H9 (cell line): Measurements from ENCODE around the gene TIMM8A. TPM values are rescaled to one million over a fixed set of nuclear protein-coding genes. Genes with fewer than 3 reads are reported as not detected.

ENCODE experiments used
- DNase-seq: peaks from one replicate; pipeline ENCODE4 v3.0.0-alpha.2; 2017
- H2AFZ ChIP-seq: one replicate; pipeline ENCODE4 v1.6.1; 2013; ENCODE audit warnings: mild to moderate bottlenecking, low read length, control low read depth, moderate library complexity
- H2AK5ac ChIP-seq: 2 replicates; pipeline ENCODE4 v1.6.1; 2013; ENCODE audit warnings: low read length, control low read depth, mixed read lengths; ENCODE audit not compliant: insufficient read length
- H2BK120ac ChIP-seq: one replicate; pipeline ENCODE4 v1.6.1; 2013; ENCODE audit warnings: low read depth, mild to moderate bottlenecking, low read length, control low read depth, inconsistent platforms; ENCODE audit not compliant: poor library complexity, severe bottlenecking
- H2BK12ac ChIP-seq: 2 replicates; pipeline ENCODE4 v1.6.1; 2013; ENCODE audit warnings: low read length, control low read depth, mixed read lengths, low read depth; ENCODE audit not compliant: insufficient read length
- H2BK15ac ChIP-seq: 2 replicates; pipeline ENCODE4 v1.6.1; 2013; ENCODE audit warnings: low read depth, low read length, control low read depth
- H2BK20ac ChIP-seq: one replicate; pipeline ENCODE4 v1.6.1; 2013; ENCODE audit warnings: low read depth, mild to moderate bottlenecking, low read length, control low read depth, inconsistent platforms; ENCODE audit not compliant: poor library complexity, severe bottlenecking
- H2BK5ac ChIP-seq: 2 replicates; pipeline ENCODE4 v1.6.1; 2013; ENCODE audit warnings: low read length, control low read depth, mixed read lengths; ENCODE audit not compliant: insufficient read length
- H3K14ac ChIP-seq: 2 replicates; pipeline ENCODE4 v1.6.1; 2013; ENCODE audit warnings: low read length, control low read depth; ENCODE audit not compliant: insufficient read depth
- H3K18ac ChIP-seq: 2 replicates; pipeline ENCODE4 v1.6.1; 2013; ENCODE audit warnings: low read depth, mild to moderate bottlenecking, mixed read lengths, low read length, control low read depth; ENCODE audit not compliant: insufficient read length
- H3K23ac ChIP-seq: 2 replicates; pipeline ENCODE4 v1.6.1; 2013; ENCODE audit warnings: low read length, control low read depth, mixed read lengths, low read depth; ENCODE audit not compliant: insufficient read length
- H3K23me2 ChIP-seq: 2 replicates; pipeline ENCODE4 v1.6.1; 2013; ENCODE audit warnings: low read depth, mild to moderate bottlenecking, mixed read lengths, low read length, control low read depth; ENCODE audit not compliant: insufficient read length, poor library complexity, severe bottlenecking
- H3K27ac ChIP-seq: 2 replicates; pipeline ENCODE4 v1.5.1; 2013; ENCODE audit warnings: low read length, control low read depth, mixed read lengths, low read depth; ENCODE audit not compliant: insufficient read length
- H3K27me3 ChIP-seq: 2 replicates; pipeline ENCODE4 v1.6.1; 2013; ENCODE audit warnings: low read length, control low read depth, inconsistent platforms; ENCODE audit not compliant: insufficient read depth
- H3K4ac ChIP-seq: 2 replicates; pipeline ENCODE4 v1.6.1; 2013; ENCODE audit warnings: low read depth, mild to moderate bottlenecking, control low read depth, inconsistent platforms, low read length, moderate library complexity
- H3K4me1 ChIP-seq: 2 replicates; pipeline ENCODE4 v1.6.1; 2013; ENCODE audit warnings: low read length, control low read depth, inconsistent platforms; ENCODE audit not compliant: insufficient read depth
- H3K4me2 ChIP-seq: 2 replicates; pipeline ENCODE4 v1.6.1; 2013; ENCODE audit warnings: low read length, control low read depth, mixed read lengths; ENCODE audit not compliant: insufficient read length, insufficient read depth
- H3K56ac ChIP-seq: 2 replicates; pipeline ENCODE4 v1.6.1; 2013; ENCODE audit warnings: low read depth, mild to moderate bottlenecking, mixed read lengths, low read length, control low read depth; ENCODE audit not compliant: insufficient read length
- H3K79me1 ChIP-seq: 2 replicates; pipeline ENCODE4 v1.6.1; 2013; ENCODE audit warnings: low read depth, mild to moderate bottlenecking, moderate library complexity, low read length, control low read depth, inconsistent platforms; ENCODE audit not compliant: insufficient read depth, poor library complexity, severe bottlenecking
- H3K79me2 ChIP-seq: 2 replicates; pipeline ENCODE4 v1.6.1; 2013; ENCODE audit warnings: low read length, control low read depth, inconsistent platforms; ENCODE audit not compliant: insufficient read depth
- H3K9ac ChIP-seq: 2 replicates; pipeline ENCODE4 v1.6.1; 2013; ENCODE audit warnings: low read length, control low read depth, mixed read lengths; ENCODE audit not compliant: insufficient read length; ENCODE audit errors: extremely low read depth
- H3K9me3 ChIP-seq: one replicate; pipeline ENCODE4 v1.6.1; 2013; ENCODE audit warnings: low read depth, low read length, inconsistent platforms; ENCODE audit not compliant: control insufficient read depth
- H3T11ph ChIP-seq: one replicate; pipeline ENCODE4 v1.6.1; 2013; ENCODE audit warnings: mild to moderate bottlenecking, low read length, control low read depth, inconsistent platforms
- H4K20me1 ChIP-seq: one replicate; pipeline ENCODE4 v1.6.1; 2013; ENCODE audit not compliant: control insufficient read depth, insufficient read length, insufficient read depth
- H4K5ac ChIP-seq: 2 replicates; pipeline ENCODE4 v1.6.1; 2013; ENCODE audit warnings: low read depth, mild to moderate bottlenecking, mixed read lengths, low read length, control low read depth; ENCODE audit not compliant: insufficient read length
- H4K8ac ChIP-seq: replicated peaks from 2 replicates; pipeline ENCODE4 v1.6.1; 2013; ENCODE audit warnings: low read length, control low read depth, mixed read lengths, low read depth; ENCODE audit not compliant: insufficient read length
- H4K91ac ChIP-seq: 2 replicates; pipeline ENCODE4 v1.6.1; 2013; ENCODE audit warnings: low read depth, mild to moderate bottlenecking, moderate library complexity, mixed read lengths, low read length, control low read depth; ENCODE audit not compliant: insufficient read length
- H3K27ac Mint-ChIP-seq, 3 experiments: 2 replicates in 2 of 3; 3 replicates in 1 of 3; pipeline ENCODE4 v1.8.0; 2020 to 2021; ENCODE audit warnings: mixed read lengths in 3 of 3, mild to moderate bottlenecking in 1 of 3, moderate library complexity in 1 of 3
- H3K27me3 Mint-ChIP-seq: 2 replicates; pipeline ENCODE4 v1.8.0; 2021; ENCODE audit warnings: low read depth, mild to moderate bottlenecking, moderate library complexity, mixed read lengths
- H3K36me3 Mint-ChIP-seq, 3 experiments: 2 replicates in 2 of 3; 3 replicates in 1 of 3; pipeline ENCODE4 v1.8.0; 2020 to 2021; ENCODE audit warnings: low read depth in 3 of 3, mixed read lengths in 3 of 3; ENCODE audit not compliant: insufficient read depth in 1 of 3
- H3K4me1 Mint-ChIP-seq, 2 experiments: 2 replicates each; pipeline ENCODE4 v1.8.0; 2020; ENCODE audit warnings: mixed read lengths in 2 of 2
- H3K4me3 Mint-ChIP-seq, 2 experiments: 2 replicates in 1 of 2; 3 replicates in 1 of 2; pipeline ENCODE4 v1.8.0; 2020 to 2021; ENCODE audit warnings: mild to moderate bottlenecking in 2 of 2, mixed read lengths in 2 of 2, moderate library complexity in 1 of 2
- H3K9me3 Mint-ChIP-seq, 2 experiments: 2 replicates in 1 of 2; 3 replicates in 1 of 2; pipeline ENCODE4 v1.8.0; 2020; ENCODE audit warnings: mild to moderate bottlenecking in 2 of 2, mixed read lengths in 2 of 2, moderate library complexity in 1 of 2
- WGBS: extraction: QIAGEN DNeasy Blood & Tissue Kit; methylation state at CpG from one replicate; pipeline ENCODE4 v1.1.7; 2013; ENCODE audit warnings: missing lambda C conversion rate, low lambda C conversion rate, mixed read lengths; ENCODE audit not compliant: insufficient read length; ENCODE audit errors: extremely low coverage; 5-methylcytosine and 5-hydroxymethylcytosine counted together
- total RNA-seq: library from RNA; stranded (reverse); gene quantifications from 2 replicates; pipeline ENCODE4 v1.2.1, GENCODE V29; 2021
- TF ChIP-seq, protein P1 (sequence below): fragments of 200-600 bp; sonication (generic); conservative IDR thresholded peaks from 3 replicates; pipeline ENCODE4 v1.8.0; 2021; ENCODE audit warnings: antibody characterized with exemption, mild to moderate bottlenecking

Gene TIMM8A
- total RNA-seq, 1 experiment from 2014 or later = 40.2 TPM

- Histone ChIP-seq H3K56ac (no peak overlapping the region), H4K8ac (no peak overlapping the region), H3K79me2 (no peaks in the 10 kb centered on the region), H3K14ac (no peak overlapping the region), H3K18ac (no peak overlapping the region), H2BK5ac (no peak overlapping the region), H3K27ac (no peak overlapping the region), H4K91ac (no peak overlapping the region), H3K79me1 (no peaks in the 10 kb centered on the region), H3T11ph (no peak overlapping the region), H2AFZ (no peak overlapping the region), H2BK120ac (no peak overlapping the region), H4K20me1 (no peaks in the 10 kb centered on the region), H3K9me3 (peaks cover 47% of the 10 kb centered on the region), H3K23ac (no peak overlapping the region), H2BK15ac (no peak overlapping the region), H3K4ac (no peak overlapping the region), H3K9ac (no peak overlapping the region), H2BK20ac (no peak overlapping the region), H4K5ac (no peak overlapping the region), H2BK12ac (no peak overlapping the region), H3K23me2 (no peaks in the 10 kb centered on the region), H3K4me2 (no peak overlapping the region), H2AK5ac (no peak overlapping the region), H3K27me3 (no peaks in the 10 kb centered on the region), H3K4me1 (no peaks in the 10 kb centered on the region; the same call in 1 of the 2 replicates)
- WGBS = no CpG with 5 or more reads among the region's 3 CpGs
- TF ChIP-seq, protein P1, sequence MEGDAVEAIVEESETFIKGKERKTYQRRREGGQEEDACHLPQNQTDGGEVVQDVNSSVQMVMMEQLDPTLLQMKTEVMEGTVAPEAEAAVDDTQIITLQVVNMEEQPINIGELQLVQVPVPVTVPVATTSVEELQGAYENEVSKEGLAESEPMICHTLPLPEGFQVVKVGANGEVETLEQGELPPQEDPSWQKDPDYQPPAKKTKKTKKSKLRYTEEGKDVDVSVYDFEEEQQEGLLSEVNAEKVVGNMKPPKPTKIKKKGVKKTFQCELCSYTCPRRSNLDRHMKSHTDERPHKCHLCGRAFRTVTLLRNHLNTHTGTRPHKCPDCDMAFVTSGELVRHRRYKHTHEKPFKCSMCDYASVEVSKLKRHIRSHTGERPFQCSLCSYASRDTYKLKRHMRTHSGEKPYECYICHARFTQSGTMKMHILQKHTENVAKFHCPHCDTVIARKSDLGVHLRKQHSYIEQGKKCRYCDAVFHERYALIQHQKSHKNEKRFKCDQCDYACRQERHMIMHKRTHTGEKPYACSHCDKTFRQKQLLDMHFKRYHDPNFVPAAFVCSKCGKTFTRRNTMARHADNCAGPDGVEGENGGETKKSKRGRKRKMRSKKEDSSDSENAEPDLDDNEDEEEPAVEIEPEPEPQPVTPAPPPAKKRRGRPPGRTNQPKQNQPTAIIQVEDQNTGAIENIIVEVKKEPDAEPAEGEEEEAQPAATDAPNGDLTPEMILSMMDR = no peak
- no peak overlapping the region for H3K27ac Mint-ChIP-seq
- peaks cover 59% of the 10 kb centered on the region in 2 experiments for H3K9me3 Mint-ChIP-seq
- peaks cover 10 to 17% of the 10 kb centered on the region in 2 experiments for H3K4me1 Mint-ChIP-seq
- H3K27me3 Mint-ChIP-seq = no peaks in the 10 kb centered on the region; the same call in 1 of the 2 replicates
- no peak for DNase-seq
- H3K36me3 Mint-ChIP-seq = peaks cover 24 to 28% (median 26%) of the 10 kb centered on the region in 3 experiments
- no peak overlapping the region for H3K4me3 Mint-ChIP-seq
Observed at GRCh38 chrX:101388604-101389003, 40.1 kb upstream of the TIMM8A start.
